HUES64 (cell line): ENCODE data around the gene NOM1.

ENCODE experiments used
- H3K27ac ChIP-seq: 2 replicates; pipeline ENCODE4 v1.7.0; 2013; ENCODE audit warnings: low read depth, low read length, inconsistent platforms
- H3K27me3 ChIP-seq: 2 replicates; pipeline ENCODE4 v1.6.1; 2013; ENCODE audit warnings: mild to moderate bottlenecking, low read length; ENCODE audit not compliant: insufficient read depth
- H3K36me3 ChIP-seq: 2 replicates; pipeline ENCODE4 v1.6.1; 2013; ENCODE audit warnings: mild to moderate bottlenecking, low read length; ENCODE audit not compliant: insufficient read depth
- H3K4me1 ChIP-seq: 2 replicates; pipeline ENCODE4 v1.6.1; 2013; ENCODE audit warnings: mild to moderate bottlenecking, low read length, moderate library complexity; ENCODE audit not compliant: insufficient read depth
- H3K4me3 ChIP-seq: 2 replicates; pipeline ENCODE4 v1.5.1; 2013; ENCODE audit warnings: mild to moderate bottlenecking, low read length, moderate library complexity
- H3K9ac ChIP-seq: 2 replicates; pipeline ENCODE4 v1.6.1; 2013; ENCODE audit warnings: mild to moderate bottlenecking, low read depth, low read length
- H3K9me3 ChIP-seq: 2 replicates; pipeline ENCODE4 v1.6.1; 2013; ENCODE audit warnings: low read depth, low read length; ENCODE audit not compliant: insufficient read depth
- WGBS: fragments of 150-250, 120-280 bp; methylation state at CpG from one replicate; pipeline ENCODE4 v1.1.7; 2013; ENCODE audit warnings: missing lambda C conversion rate; 5-methylcytosine and 5-hydroxymethylcytosine counted together

NOM1 gene

GRCh38 chr7:157000741-157001653, 51.5 kb downstream of the NOM1 start:
- Histone ChIP-seq H3K9me3 (no peaks in the 10 kb centered on the region), H3K4me3 (no peak overlapping the region), H3K27ac (no peak overlapping the region), H3K9ac (no peak overlapping the region), H3K4me1 (peaks cover 22% of the 10 kb centered on the region), H3K27me3 (peaks cover 99% of the 10 kb centered on the region), H3K36me3 (no peaks in the 10 kb centered on the region)
- 10% methylated on average over 24 of the region's 25 CpGs for WGBS

GRCh38 chr7:157001920-157002818, 52.7 kb downstream of the NOM1 start:
- Histone ChIP-seq H3K4me3 (no peak overlapping the region), H3K27ac (no peak overlapping the region), H3K36me3 (no peaks in the 10 kb centered on the region), H3K27me3 (peaks cover 99% of the 10 kb centered on the region), H3K9me3 (no peaks in the 10 kb centered on the region), H3K4me1 (peaks cover 22% of the 10 kb centered on the region), H3K9ac (no peak overlapping the region)
- WGBS: 6% methylated on average over 32 of the region's 32 CpGs

GRCh38 chr7:157002819-157003421, 53.4 kb downstream of the NOM1 start:
- H3K27me3 ChIP-seq: peaks cover 99% of the 10 kb centered on the region
- no peak overlapping the region for H3K4me3 ChIP-seq
- 1% methylated on average over 47 of the region's 47 CpGs for WGBS
- no peak overlapping the region for H3K27ac ChIP-seq
- peaks cover 22% of the 10 kb centered on the region for H3K4me1 ChIP-seq
- no peak overlapping the region for H3K9ac ChIP-seq
- no peaks in the 10 kb centered on the region for H3K36me3 ChIP-seq
- H3K9me3 ChIP-seq: no peaks in the 10 kb centered on the region

GRCh38 chr7:157003445-157003755, 53.9 kb downstream of the NOM1 start:
- Histone ChIP-seq H3K27me3 (peaks cover 99% of the 10 kb centered on the region), H3K27ac (no peak overlapping the region), H3K36me3 (no peaks in the 10 kb centered on the region), H3K9me3 (no peaks in the 10 kb centered on the region), H3K4me1 (peaks cover 22% of the 10 kb centered on the region), H3K9ac (no peak overlapping the region), H3K4me3 (no peak overlapping the region)
- WGBS: 0% methylated on average over 6 of the region's 6 CpGs

GRCh38 chr7:157003756-157004520, 54.4 kb downstream of the NOM1 start:
- peaks cover 99% of the 10 kb centered on the region for H3K27me3 ChIP-seq
- no peak overlapping the region for H3K27ac ChIP-seq
- peak overlapping the region; percentile 7; the same call in 1 of the 2 replicates for H3K4me3 ChIP-seq
- H3K4me1 ChIP-seq: peaks cover 22% of the 10 kb centered on the region
- no peak overlapping the region for H3K9ac ChIP-seq
- peaks cover under 1% of the 10 kb centered on the region; the same call in 1 of the 2 replicates for H3K9me3 ChIP-seq
- WGBS: under 1% methylated on average over 60 of the region's 60 CpGs
- H3K36me3 ChIP-seq: no peaks in the 10 kb centered on the region

- peaks cover 22% of the 10 kb centered on the region for H3K4me1 ChIP-seq
- peaks cover 98% of the 10 kb centered on the region for H3K27me3 ChIP-seq
- 5% methylated on average over 51 of the region's 56 CpGs for WGBS
- H3K36me3 ChIP-seq: no peaks in the 10 kb centered on the region
- H3K9ac ChIP-seq: no peak overlapping the region
- H3K27ac ChIP-seq: no peak overlapping the region
- H3K9me3 ChIP-seq: peaks cover 3% of the 10 kb centered on the region; the same call in 1 of the 2 replicates
- H3K4me3 ChIP-seq: peak overlapping the region; percentile 7; the same call in 1 of the 2 replicates
Measured at GRCh38 chr7:157004521-157005455, 55.3 kb downstream of the NOM1 start.

GRCh38 chr7:157005456-157006204, 56.1 kb downstream of the NOM1 start:
- Histone ChIP-seq H3K36me3 (no peaks in the 10 kb centered on the region), H3K4me3 (no peak overlapping the region), H3K9ac (no peak overlapping the region), H3K27me3 (peaks cover 98% of the 10 kb centered on the region), H3K27ac (no peak overlapping the region), H3K4me1 (peaks cover 22% of the 10 kb centered on the region), H3K9me3 (peaks cover 3% of the 10 kb centered on the region; the same call in 1 of the 2 replicates)
- WGBS: 1% methylated on average over 77 of the region's 77 CpGs

- peaks cover 98% of the 10 kb centered on the region for H3K27me3 ChIP-seq
Measured at GRCh38 chr7:157006205-157006747, 56.8 kb downstream of the NOM1 start.

GRCh38 chr7:157006829-157007469, 57.4 kb downstream of the NOM1 start:
- WGBS: 8% methylated on average over 6 of the region's 7 CpGs
- Histone ChIP-seq H3K27ac (no peak overlapping the region), H3K4me3 (no peak overlapping the region), H3K9ac (no peak overlapping the region), H3K36me3 (no peaks in the 10 kb centered on the region), H3K4me1 (peaks cover 15% of the 10 kb centered on the region), H3K27me3 (peaks cover 98% of the 10 kb centered on the region), H3K9me3 (peaks cover 3% of the 10 kb centered on the region; the same call in 1 of the 2 replicates)

More at GRCh38 chr7:157006205-157006747, 56.8 kb downstream of the NOM1 start:
- Histone ChIP-seq H3K36me3 (no peaks in the 10 kb centered on the region), H3K4me1 (peaks cover 16% of the 10 kb centered on the region), H3K9ac (no peak overlapping the region), H3K4me3 (no peak overlapping the region), H3K27ac (no peak overlapping the region), H3K9me3 (peaks cover 3% of the 10 kb centered on the region; the same call in 1 of the 2 replicates)
- WGBS: 3% methylated on average over 39 of the region's 39 CpGs
